DND-41 (cell line): ENCODE data around the gene YPEL3.
A peak's percentile ranks its signal among the peaks of the same experiment; 100 is the strongest.

ENCODE experiments used
- ATAC-seq: fragments of 200-7000 bp; cut with Tn5 transposase; 3 replicates; pipeline ENCODE4 v1.9.1; 2021; ENCODE audit warnings: low read depth; ENCODE audit not compliant: insufficient read depth
- DNase-seq: peaks from one replicate; pipeline ENCODE4 v3.0.0-alpha.2; 2020
- H2AFZ ChIP-seq: 2 replicates; pipeline ENCODE4 v1.6.0; 2012; ENCODE audit warnings: low read depth, low read length
- H3K27ac ChIP-seq: 2 replicates; pipeline ENCODE4 v1.5.1; 2012; ENCODE audit warnings: low read length, inconsistent platforms
- H3K27me3 ChIP-seq: fragments of 200-600 bp; sonication (generic); 2 replicates; pipeline ENCODE4 v1.6.0; 2012; ENCODE audit warnings: low read length, mild to moderate bottlenecking, inconsistent platforms; ENCODE audit not compliant: insufficient read depth, poor library complexity
- H3K36me3 ChIP-seq: 2 replicates; pipeline ENCODE4 v1.5.1; 2012; ENCODE audit warnings: low read length, inconsistent platforms; ENCODE audit not compliant: insufficient read depth
- H3K4me1 ChIP-seq: 2 replicates; pipeline ENCODE4 v1.5.1; 2012; ENCODE audit warnings: mild to moderate bottlenecking, low read length; ENCODE audit not compliant: insufficient read depth
- H3K4me2 ChIP-seq: 2 replicates; pipeline ENCODE4 v1.6.0; 2012; ENCODE audit warnings: mild to moderate bottlenecking, moderate library complexity, low read length, inconsistent platforms; ENCODE audit not compliant: insufficient read depth
- H3K4me3 ChIP-seq, 2 experiments: fragments of 200-600 bp in 1 of 2; shearing (Covaris generic) in 1 of 2; 2 replicates each; pipeline ENCODE4 v1.5.1; 2012 to 2016; ENCODE audit warnings: inconsistent platforms in 2 of 2, low read length in 2 of 2, mild to moderate bottlenecking in 2 of 2, low read depth in 1 of 2, moderate library complexity in 1 of 2
- H3K79me2 ChIP-seq: 2 replicates; pipeline ENCODE4 v1.6.0; 2012; ENCODE audit warnings: low read length, inconsistent platforms; ENCODE audit not compliant: insufficient read depth
- H3K9ac ChIP-seq: 2 replicates; pipeline ENCODE4 v1.6.0; 2012; ENCODE audit warnings: low read depth, mild to moderate bottlenecking, inconsistent platforms, low read length, moderate library complexity
- H3K9me3 ChIP-seq: 2 replicates; pipeline ENCODE4 v1.5.1; 2012; ENCODE audit warnings: low read length, moderate library complexity, mild to moderate bottlenecking, inconsistent platforms; ENCODE audit not compliant: insufficient read depth, severe bottlenecking
- H4K20me1 ChIP-seq: 2 replicates; pipeline ENCODE4 v1.6.0; 2012; ENCODE audit warnings: low read length; ENCODE audit not compliant: insufficient read depth
- EZH2 ChIP-seq: IDR thresholded peaks from 3 replicates; pipeline ENCODE4 v1.6.1; 2012; ENCODE audit warnings: borderline replicate concordance, low read depth, mild to moderate bottlenecking, moderate library complexity, low read length, inconsistent platforms; ENCODE audit not compliant: severe bottlenecking
- TF ChIP-seq, protein P1 (sequence below): IDR thresholded peaks from 2 replicates; pipeline ENCODE4 v1.5.1; 2012; ENCODE audit warnings: borderline replicate concordance, low read length, moderate library complexity, mild to moderate bottlenecking; ENCODE audit not compliant: poor library complexity, severe bottlenecking; ENCODE audit errors: extremely low read depth

YPEL3 gene

DNA sequence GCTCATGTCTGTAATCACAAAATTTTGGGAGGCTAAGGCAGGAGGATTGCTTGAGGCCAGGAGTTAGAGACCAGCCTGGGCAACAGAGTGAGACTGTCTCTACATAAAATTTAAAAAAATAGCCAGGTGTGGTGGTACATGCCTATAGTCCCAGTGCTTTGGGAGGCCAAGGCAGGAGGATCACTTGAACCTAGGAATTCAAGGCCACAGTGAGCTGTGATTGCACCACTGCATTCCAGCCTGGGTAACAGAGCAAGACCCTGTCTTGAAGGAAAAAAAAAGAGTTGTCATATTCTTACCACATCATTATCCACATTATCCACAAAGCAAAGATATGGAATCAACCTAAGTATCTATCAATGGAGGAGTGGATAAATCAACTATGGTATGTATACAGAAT lies 48.0 kb upstream of the YPEL3 start:
- H3K27me3 ChIP-seq, result no peaks in the 10 kb centered on the region
- H3K4me1 ChIP-seq, result no peaks in the 10 kb centered on the region
- no peak overlapping the region for H3K9ac ChIP-seq
- ATAC-seq, result no peak
- no peak for DNase-seq
- peaks cover 3% of the 10 kb centered on the region for H3K9me3 ChIP-seq
- no peak overlapping the region for H3K27ac ChIP-seq
- no peaks in the 10 kb centered on the region for H3K36me3 ChIP-seq
- no peak overlapping the region for H2AFZ ChIP-seq
- H3K4me3 ChIP-seq, result no peak overlapping the region
- H4K20me1 ChIP-seq, result no peaks in the 10 kb centered on the region
- TF ChIP-seq, protein P1, sequence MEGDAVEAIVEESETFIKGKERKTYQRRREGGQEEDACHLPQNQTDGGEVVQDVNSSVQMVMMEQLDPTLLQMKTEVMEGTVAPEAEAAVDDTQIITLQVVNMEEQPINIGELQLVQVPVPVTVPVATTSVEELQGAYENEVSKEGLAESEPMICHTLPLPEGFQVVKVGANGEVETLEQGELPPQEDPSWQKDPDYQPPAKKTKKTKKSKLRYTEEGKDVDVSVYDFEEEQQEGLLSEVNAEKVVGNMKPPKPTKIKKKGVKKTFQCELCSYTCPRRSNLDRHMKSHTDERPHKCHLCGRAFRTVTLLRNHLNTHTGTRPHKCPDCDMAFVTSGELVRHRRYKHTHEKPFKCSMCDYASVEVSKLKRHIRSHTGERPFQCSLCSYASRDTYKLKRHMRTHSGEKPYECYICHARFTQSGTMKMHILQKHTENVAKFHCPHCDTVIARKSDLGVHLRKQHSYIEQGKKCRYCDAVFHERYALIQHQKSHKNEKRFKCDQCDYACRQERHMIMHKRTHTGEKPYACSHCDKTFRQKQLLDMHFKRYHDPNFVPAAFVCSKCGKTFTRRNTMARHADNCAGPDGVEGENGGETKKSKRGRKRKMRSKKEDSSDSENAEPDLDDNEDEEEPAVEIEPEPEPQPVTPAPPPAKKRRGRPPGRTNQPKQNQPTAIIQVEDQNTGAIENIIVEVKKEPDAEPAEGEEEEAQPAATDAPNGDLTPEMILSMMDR, result no peak
- TF ChIP-seq EZH2, result no peak
- no peak overlapping the region for H3K4me2 ChIP-seq
- no peaks in the 10 kb centered on the region for H3K79me2 ChIP-seq

DNA sequence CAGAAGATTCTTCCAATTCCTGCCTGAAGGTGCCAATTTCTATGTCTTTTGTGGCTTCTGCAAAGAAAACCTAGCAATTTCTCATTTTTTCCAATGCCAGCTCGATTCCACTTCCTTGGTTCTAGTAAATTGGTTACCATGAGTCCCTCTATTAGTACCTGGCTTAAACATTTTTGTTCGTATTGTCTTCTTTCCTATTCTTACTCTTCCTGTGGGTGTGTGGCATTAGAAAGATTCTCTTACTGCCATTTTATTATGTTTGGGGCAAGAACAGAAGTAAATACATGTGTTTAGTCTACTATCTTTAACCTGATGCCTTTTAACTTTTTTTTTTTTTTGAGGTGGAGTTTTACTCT lies 47.3 kb upstream of the YPEL3 start:
- Histone ChIP-seq H3K4me1 (peaks cover 2% of the 10 kb centered on the region; the same call in 1 of the 2 replicates), H2AFZ (no peak overlapping the region), H3K36me3 (no peaks in the 10 kb centered on the region), H3K79me2 (no peaks in the 10 kb centered on the region), H3K27me3 (no peaks in the 10 kb centered on the region), H3K4me3 (no peak overlapping the region), H3K9ac (no peak overlapping the region), H4K20me1 (no peaks in the 10 kb centered on the region), H3K4me2 (no peak overlapping the region), H3K27ac (no peak overlapping the region), H3K9me3 (no peaks in the 10 kb centered on the region)
- ATAC-seq (no peak), DNase-seq (no peak)
- TF ChIP-seq EZH2, result no peak
- TF ChIP-seq, protein P1, result no peak

DNA sequence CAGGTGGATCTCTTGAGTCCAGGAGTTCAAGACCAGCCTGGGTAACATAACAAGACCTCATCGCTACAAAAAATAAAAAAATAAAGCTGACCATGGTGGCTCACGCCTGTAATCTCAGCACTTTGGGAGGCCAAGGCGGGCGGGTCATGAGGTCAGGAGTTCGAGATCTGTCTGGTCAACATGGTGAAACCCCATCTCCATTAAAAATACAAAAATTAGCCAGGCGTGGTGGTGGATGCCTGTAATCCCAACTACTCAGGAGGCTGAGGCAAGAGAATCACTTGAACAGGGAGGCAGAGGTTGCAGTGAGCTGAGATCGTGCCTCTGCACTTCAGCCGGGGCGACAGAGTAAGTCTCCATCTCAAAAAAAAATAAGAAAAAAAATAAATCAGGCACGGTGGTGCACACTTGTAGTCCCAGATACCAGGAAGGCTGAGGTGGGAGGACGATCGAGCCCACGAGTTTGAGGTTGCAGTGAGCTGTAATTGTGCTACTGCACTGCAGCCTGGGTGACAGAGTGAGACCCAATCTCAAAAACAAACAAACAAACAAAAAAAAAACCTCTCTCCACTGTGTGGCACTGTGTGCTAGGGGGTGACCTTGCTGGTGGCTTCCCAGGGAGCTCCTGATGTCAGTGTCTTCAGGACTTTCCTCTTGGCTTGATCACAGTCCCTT lies 46.8 kb upstream of the YPEL3 start:
- H3K9me3 ChIP-seq, result no peaks in the 10 kb centered on the region
- H4K20me1 ChIP-seq, result no peaks in the 10 kb centered on the region
- peaks cover 5% of the 10 kb centered on the region; the same call in 1 of the 2 replicates for H3K4me1 ChIP-seq
- no peak overlapping the region for H2AFZ ChIP-seq
- ATAC-seq, result 0 out of 3 replicates have a peak, but pooled peaks have one; percentile 45
- H3K27ac ChIP-seq, result no peak overlapping the region
- no peak overlapping the region for H3K9ac ChIP-seq
- H3K27me3 ChIP-seq, result no peaks in the 10 kb centered on the region
- DNase-seq, result no peak
- TF ChIP-seq, protein P1, result peak; percentile 40
- no peak for TF ChIP-seq EZH2
- no peak overlapping the region for H3K4me2 ChIP-seq
- no peak overlapping the region for H3K4me3 ChIP-seq
- no peaks in the 10 kb centered on the region for H3K36me3 ChIP-seq
- H3K79me2 ChIP-seq, result no peaks in the 10 kb centered on the region
